ENCODE data around the gene STK35.

DNA sequence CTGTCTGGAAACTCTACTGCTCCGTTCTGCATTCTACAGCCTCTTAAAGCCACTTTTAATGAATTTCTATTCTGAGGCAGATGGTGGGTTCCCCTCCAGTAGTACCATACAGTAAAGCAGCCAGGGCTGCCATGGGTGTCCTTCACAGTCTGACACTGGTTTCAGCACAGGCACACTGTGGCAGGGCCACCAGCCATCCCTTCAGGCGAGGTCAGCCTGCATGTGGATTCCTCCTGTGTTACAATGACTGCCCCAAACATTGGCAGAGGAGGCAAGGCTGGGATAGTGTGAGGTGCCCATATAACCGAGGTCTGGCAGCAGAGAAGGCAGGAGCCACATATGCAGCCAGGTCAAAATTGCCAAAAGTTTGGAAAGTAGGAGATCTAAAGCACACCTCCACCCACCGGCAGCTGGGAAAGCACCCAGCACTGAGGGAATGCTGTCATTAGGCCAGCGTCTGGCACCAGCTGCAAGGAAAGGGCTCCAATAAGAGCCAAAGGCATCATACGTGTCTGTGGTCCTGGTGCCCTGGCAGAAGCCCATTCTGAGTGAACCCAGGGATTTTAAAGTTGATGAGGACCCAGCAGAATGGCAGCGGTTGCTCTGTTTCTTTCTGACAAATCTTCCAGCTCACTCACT lies 24.0 kb downstream of the STK35 start:
- TF ChIP-seq, protein P1, sequence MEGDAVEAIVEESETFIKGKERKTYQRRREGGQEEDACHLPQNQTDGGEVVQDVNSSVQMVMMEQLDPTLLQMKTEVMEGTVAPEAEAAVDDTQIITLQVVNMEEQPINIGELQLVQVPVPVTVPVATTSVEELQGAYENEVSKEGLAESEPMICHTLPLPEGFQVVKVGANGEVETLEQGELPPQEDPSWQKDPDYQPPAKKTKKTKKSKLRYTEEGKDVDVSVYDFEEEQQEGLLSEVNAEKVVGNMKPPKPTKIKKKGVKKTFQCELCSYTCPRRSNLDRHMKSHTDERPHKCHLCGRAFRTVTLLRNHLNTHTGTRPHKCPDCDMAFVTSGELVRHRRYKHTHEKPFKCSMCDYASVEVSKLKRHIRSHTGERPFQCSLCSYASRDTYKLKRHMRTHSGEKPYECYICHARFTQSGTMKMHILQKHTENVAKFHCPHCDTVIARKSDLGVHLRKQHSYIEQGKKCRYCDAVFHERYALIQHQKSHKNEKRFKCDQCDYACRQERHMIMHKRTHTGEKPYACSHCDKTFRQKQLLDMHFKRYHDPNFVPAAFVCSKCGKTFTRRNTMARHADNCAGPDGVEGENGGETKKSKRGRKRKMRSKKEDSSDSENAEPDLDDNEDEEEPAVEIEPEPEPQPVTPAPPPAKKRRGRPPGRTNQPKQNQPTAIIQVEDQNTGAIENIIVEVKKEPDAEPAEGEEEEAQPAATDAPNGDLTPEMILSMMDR (IDR thresholded peaks at IDR 0.05; ENCODE audit: poor library complexity) = no peak
- no peak for TF ChIP-seq EZH2 (IDR thresholded peaks at IDR 0.05; ENCODE audit: borderline replicate concordance)
